HCT116 (cell line): Measurements from ENCODE around the gene JAK2. TPM values are rescaled to one million over a fixed set of nuclear protein-coding genes. Genes with fewer than 3 reads are reported as not detected.

Experiments
- ATAC-seq: fragments of 200-7000 bp; cut with Tn5 transposase; 2 replicates; pipeline ENCODE4 v1.9.1; 2020; ENCODE audit warnings: mild to moderate bottlenecking, moderate library complexity
- BruUV-seq: library from RNA; stranded (reverse); fragments of 400-500 nt; replicated peaks from 2 replicates; lab custom pipeline; 2021; lab: Mats Ljungman, UMichigan
- CTCF ChIA-PET: fragments of 300-600 bp; sonication (Branson Sonifier 250); formaldehyde crosslinking; loops from one replicate; lab custom pipeline; 2021; ENCODE audit warnings: antibody characterized with exemption; lab: Charles Lee
- POLR2A ChIA-PET: fragments of 300-600, 350-600 bp; sonication (Branson Sonifier 250); formaldehyde crosslinking; loops from one replicate; lab custom pipeline; 2021; ENCODE audit warnings: antibody characterized with exemption; lab: Charles Lee
- RAD21 ChIA-PET, 2 experiments: fragments of 300-600 bp; sonication (Branson Sonifier 250); formaldehyde crosslinking; loops; one replicate each; lab custom pipeline; 2023; ENCODE audit warnings: low total read pairs in 2 of 2; ENCODE audit not compliant: uncharacterized antibody in 2 of 2, unreplicated experiment in 2 of 2, low non-redundant PET in 1 of 2; lab: Charles Lee
- DNase-seq: peaks from one replicate; pipeline ENCODE4 v3.0.0-alpha.2; 2010; ENCODE audit warnings: low read depth, low spot score
- H2AFZ ChIP-seq: fragments of 200-600 bp; shearing (Covaris generic), sonication (generic); 2 replicates; pipeline ENCODE4 v1.6.1; 2017; ENCODE audit warnings: low read depth, mixed run types, mixed read lengths, antibody characterized with exemption, low read length; ENCODE audit not compliant: poor library complexity, severe bottlenecking
- H3K27ac ChIP-seq: 2 replicates; pipeline ENCODE4 v1.5.1; 2012; ENCODE audit warnings: low read depth, low read length
- H3K27me3 ChIP-seq: fragments of 200-600 bp; sonication (generic); 2 replicates; pipeline ENCODE4 v1.6.1; 2016; ENCODE audit warnings: mixed run types, low read length, mixed read lengths; ENCODE audit not compliant: insufficient read depth
- H3K36me3 ChIP-seq, 2 experiments: fragments of 200-500 bp in 1 of 2; fragments of 200-600 bp in 1 of 2; sonication (Bioruptor generic) in 1 of 2; sonication (generic) in 1 of 2; 2 replicates each; pipeline versions ENCODE4 v1.5.1 to v1.6.1; 2014 to 2016; ENCODE audit warnings: low read length in 2 of 2, inconsistent platforms in 1 of 2, mixed read lengths in 1 of 2, mixed run types in 1 of 2; ENCODE audit not compliant: insufficient read depth in 2 of 2, control insufficient read depth in 1 of 2
- H3K4me1 ChIP-seq, 2 experiments: fragments of 200-600 bp in 1 of 2; sonication (generic) in 1 of 2; 2 replicates each; pipeline versions ENCODE4 v1.5.1 to v1.6.1; 2012 to 2017; ENCODE audit warnings: low read length in 2 of 2, inconsistent platforms in 1 of 2, mild to moderate bottlenecking in 1 of 2, mixed read lengths in 1 of 2, mixed run types in 1 of 2, moderate library complexity in 1 of 2; ENCODE audit not compliant: insufficient read depth in 2 of 2, control insufficient read depth in 1 of 2
- H3K4me2 ChIP-seq: fragments of 200-600 bp; sonication (generic); 2 replicates; pipeline ENCODE4 v1.6.1; 2017; ENCODE audit warnings: mixed run types, low read length, mixed read lengths
- H3K4me3 ChIP-seq, 2 experiments: fragments of 200-600 bp in 1 of 2; sonication (generic) in 1 of 2; replicated peaks in 1 of 2; 2 replicates each; pipeline ENCODE4 v1.5.1; 2011 to 2016; ENCODE audit warnings: low read length in 2 of 2, control low read depth in 1 of 2, low read depth in 1 of 2, mild to moderate bottlenecking in 1 of 2, mixed read lengths in 1 of 2, mixed run types in 1 of 2
- H3K79me2 ChIP-seq: fragments of 200-600 bp; sonication (generic); 2 replicates; pipeline ENCODE4 v1.6.1; 2017; ENCODE audit warnings: mild to moderate bottlenecking, mixed run types, low read length, moderate library complexity, mixed read lengths; ENCODE audit not compliant: insufficient read depth
- H3K9ac ChIP-seq: fragments of 200-600 bp; sonication (generic); 2 replicates; pipeline ENCODE4 v1.6.1; 2016; ENCODE audit warnings: low read length, mixed read lengths
- H3K9me2 ChIP-seq: fragments of 200-600 bp; sonication (generic), shearing (Covaris generic); 2 replicates; pipeline ENCODE4 v1.6.1; 2017; ENCODE audit warnings: mixed run types, mild to moderate bottlenecking, moderate library complexity; ENCODE audit not compliant: insufficient read depth
- H3K9me3 ChIP-seq, 2 experiments: fragments of 200-500 bp in 1 of 2; fragments of 200-600 bp in 1 of 2; sonication (Bioruptor generic) in 1 of 2; sonication (generic) in 1 of 2; 2 replicates each; pipeline ENCODE4 v1.6.1; 2014 to 2017; ENCODE audit warnings: low read length in 2 of 2, mixed read lengths in 2 of 2, inconsistent platforms in 1 of 2, low read depth in 1 of 2, mild to moderate bottlenecking in 1 of 2, mixed run types in 1 of 2, moderate library complexity in 1 of 2; ENCODE audit not compliant: control insufficient read depth in 1 of 2, insufficient read depth in 1 of 2
- H4K20me1 ChIP-seq: fragments of 200-600 bp; sonication (generic), shearing (Covaris generic); 2 replicates; pipeline ENCODE4 v1.6.1; 2017; ENCODE audit warnings: mixed run types, mild to moderate bottlenecking, moderate library complexity; ENCODE audit not compliant: insufficient read depth
- ATF3 ChIP-seq: IDR thresholded peaks from 2 replicates; pipeline ENCODE4 v1.6.1; 2012
- CBX3 ChIP-seq: IDR thresholded peaks from 2 replicates; pipeline ENCODE4 v1.6.1; 2012; ENCODE audit warnings: low read depth
- CTCF ChIP-seq, 3 experiments: fragments of 200-600 bp in 1 of 3; sonication (generic) in 1 of 3; IDR thresholded peaks in 2 of 3; conservative IDR thresholded peaks in 1 of 3; 2 replicates each; pipeline ENCODE4 v1.5.1; 2012 to 2017; ENCODE audit warnings: low read depth in 2 of 3, low read length in 2 of 3, antibody characterized with exemption in 1 of 3, borderline replicate concordance in 1 of 3, control low read depth in 1 of 3, mild to moderate bottlenecking in 1 of 3, mixed read lengths in 1 of 3, mixed run types in 1 of 3, moderate library complexity in 1 of 3; ENCODE audit not compliant: insufficient read depth in 1 of 3
- EGR1 ChIP-seq: IDR thresholded peaks from 2 replicates; pipeline ENCODE4 v1.6.1; 2012; ENCODE audit warnings: low read depth
- EZH2phosphoT487 ChIP-seq: fragments of 200-600 bp; IDR thresholded peaks from 2 replicates; pipeline ENCODE4 v1.6.1; 2018; ENCODE audit warnings: antibody characterized with exemption, borderline replicate concordance
- FOSL1 ChIP-seq: IDR thresholded peaks from 2 replicates; pipeline ENCODE4 v1.6.1; 2012; ENCODE audit warnings: low read depth
- POLR2A ChIP-seq: IDR thresholded peaks from 2 replicates; pipeline ENCODE4 v1.7.0; 2011; ENCODE audit warnings: borderline replicate concordance; ENCODE audit not compliant: insufficient read depth, insufficient read length; ENCODE audit errors: extremely low read depth
- POLR2AphosphoS5 ChIP-seq: IDR thresholded peaks from 2 replicates; pipeline ENCODE4 v1.6.1; 2011; ENCODE audit warnings: mild to moderate bottlenecking, low read depth, low read length, moderate library complexity
- RAD21 ChIP-seq: IDR thresholded peaks from 2 replicates; pipeline ENCODE4 v1.6.1; 2012; ENCODE audit warnings: low read depth, mild to moderate bottlenecking
- REST ChIP-seq: IDR thresholded peaks from 2 replicates; pipeline ENCODE4 v1.6.1; 2012; ENCODE audit warnings: low read depth
- SP1 ChIP-seq: IDR thresholded peaks from 2 replicates; pipeline ENCODE4 v1.6.1; 2012; ENCODE audit warnings: low read depth
- TCF7L2 ChIP-seq: IDR thresholded peaks from 2 replicates; pipeline ENCODE4 v1.7.0; 2011; ENCODE audit warnings: borderline replicate concordance, inconsistent platforms; ENCODE audit not compliant: insufficient read depth, insufficient read length; ENCODE audit errors: extremely low read depth
- intact Hi-C: fragments of 100-400 bp; cut with micrococcal nuclease; formaldehyde crosslinking; loops from 2 replicates; pipeline ENCODE4 v1.10.0; 2022
- total RNA-seq: library from RNA; stranded (reverse); gene quantifications from one replicate; pipeline ENCODE4 v1.2.1, GENCODE V29; 2021; ENCODE audit not compliant: unreplicated experiment
- TF ChIP-seq, protein P1 (sequence below): IDR thresholded peaks from 2 replicates; pipeline ENCODE4 v1.6.1; 2011; ENCODE audit warnings: mild to moderate bottlenecking, low read length, moderate library complexity; ENCODE audit not compliant: insufficient replicate concordance; ENCODE audit errors: extremely low read depth

The JAK2 gene
- total RNA-seq, 1 experiment from 2014 or later: 4.6 TPM

- ChIA-PET RAD21 (no interaction called here), CTCF (no interaction called here), POLR2A (no interaction called here)
- Histone ChIP-seq H3K79me2 (no peaks in the 10 kb centered on the region), H3K4me2 (no peak overlapping the region), H3K27ac (no peak overlapping the region), H3K9me3 (no peaks in the 10 kb centered on the region), H3K4me1 (no peaks in the 10 kb centered on the region), H3K9ac (no peak overlapping the region), H3K4me3 (no peak overlapping the region), H3K27me3 (no peaks in the 10 kb centered on the region), H3K9me2 (no peaks in the 10 kb centered on the region), H3K36me3 (no peaks in the 10 kb centered on the region), H4K20me1 (no peaks in the 10 kb centered on the region), H2AFZ (no peak overlapping the region)
- intact Hi-C loops: no loop called here
- TF ChIP-seq RAD21 (no peak), EZH2phosphoT487 (no peak)
- BruUV-seq: no TSS peak
- ATAC-seq (no peak), DNase-seq (no peak)
Observed at GRCh38 chr9:5112109-5112592, 127.1 kb downstream of the JAK2 start.

- BruUV-seq: no TSS peak
- H3K36me3 ChIP-seq: no peaks in the 10 kb centered on the region
- RAD21 ChIA-PET: no interaction called here
- POLR2A ChIA-PET: no interaction called here
- no peaks in the 10 kb centered on the region for H3K27me3 ChIP-seq
- H3K4me3 ChIP-seq: no peak overlapping the region
- no peak overlapping the region for H3K4me2 ChIP-seq
- ATAC-seq: no peak
- H2AFZ ChIP-seq: no peak overlapping the region
- H3K9me3 ChIP-seq: no peaks in the 10 kb centered on the region
- no peaks in the 10 kb centered on the region for H3K9me2 ChIP-seq
- CTCF ChIA-PET: no interaction called here
- H3K27ac ChIP-seq: no peak overlapping the region
- intact Hi-C loops: no loop called here
- no peak overlapping the region for H3K9ac ChIP-seq
- H4K20me1 ChIP-seq: no peaks in the 10 kb centered on the region
- no peaks in the 10 kb centered on the region for H3K4me1 ChIP-seq
- DNase-seq: no peak
- no peaks in the 10 kb centered on the region for H3K79me2 ChIP-seq
- TF ChIP-seq POLR2AphosphoS5: no peak
- no peak for TF ChIP-seq FOSL1
- TF ChIP-seq ATF3: no peak
- TF ChIP-seq CBX3: no peak
- TF ChIP-seq, protein P1, sequence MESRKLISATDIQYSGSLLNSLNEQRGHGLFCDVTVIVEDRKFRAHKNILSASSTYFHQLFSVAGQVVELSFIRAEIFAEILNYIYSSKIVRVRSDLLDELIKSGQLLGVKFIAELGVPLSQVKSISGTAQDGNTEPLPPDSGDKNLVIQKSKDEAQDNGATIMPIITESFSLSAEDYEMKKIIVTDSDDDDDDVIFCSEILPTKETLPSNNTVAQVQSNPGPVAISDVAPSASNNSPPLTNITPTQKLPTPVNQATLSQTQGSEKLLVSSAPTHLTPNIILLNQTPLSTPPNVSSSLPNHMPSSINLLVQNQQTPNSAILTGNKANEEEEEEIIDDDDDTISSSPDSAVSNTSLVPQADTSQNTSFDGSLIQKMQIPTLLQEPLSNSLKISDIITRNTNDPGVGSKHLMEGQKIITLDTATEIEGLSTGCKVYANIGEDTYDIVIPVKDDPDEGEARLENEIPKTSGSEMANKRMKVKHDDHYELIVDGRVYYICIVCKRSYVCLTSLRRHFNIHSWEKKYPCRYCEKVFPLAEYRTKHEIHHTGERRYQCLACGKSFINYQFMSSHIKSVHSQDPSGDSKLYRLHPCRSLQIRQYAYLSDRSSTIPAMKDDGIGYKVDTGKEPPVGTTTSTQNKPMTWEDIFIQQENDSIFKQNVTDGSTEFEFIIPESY: no peak
- no peak for TF ChIP-seq RAD21
- no peak for TF ChIP-seq TCF7L2
- no peak for TF ChIP-seq EGR1
- no peak for TF ChIP-seq REST
- TF ChIP-seq CTCF (IDR thresholded peaks at IDR 0.05 in 2 of 3, conservative IDR thresholded peaks at IDR 0.05 in 1 of 3; ENCODE audit: borderline replicate concordance in 1 of 3, insufficient read depth in 1 of 3, low read depth in 2 of 3, low read length in 2 of 3): no peak
- no peak for TF ChIP-seq SP1
- no peak for TF ChIP-seq POLR2A
Observed at GRCh38 chr9:5112646-5113045, 127.6 kb downstream of the JAK2 start.
